Esophagus squamous epithelium (tissue), 5 donors: ENCODE measurements around the gene ZNF599. TPM values are rescaled to one million over a fixed set of nuclear protein-coding genes. Genes with fewer than 3 reads are reported as not detected.

Experiments
- DNase-seq: peaks from one replicate; lab custom pipeline; 2025; lab: John Stamatoyannopoulos, UW
- H3K27ac ChIP-seq, 4 donors: fragments of 200-600 bp; sonication (generic); one replicate each; pipeline ENCODE4 v1.5.1; 2016 to 2019; ENCODE audit warnings: mild to moderate bottlenecking in 1 of 4
- H3K27me3 ChIP-seq, 4 donors: fragments of 200-600 bp; sonication (generic); 1 replicate in 3 of 4; 2 replicates in 1 of 4; pipeline versions ENCODE4 v1.5.1 to v1.6.0; 2017 to 2021; ENCODE audit warnings: antibody characterized with exemption in 1 of 4
- H3K36me3 ChIP-seq, 3 donors: fragments of 200-600 bp; sonication (generic); one replicate each; pipeline ENCODE4 v1.5.1; 2016 to 2019
- H3K4me1 ChIP-seq, 3 donors: fragments of 200-600 bp; sonication (generic); one replicate each; pipeline ENCODE4 v1.5.1; 2017 to 2019
- H3K4me3 ChIP-seq, 4 donors: fragments of 200-600 bp; sonication (generic); 1 replicate in 3 of 4; 2 replicates in 1 of 4; pipeline ENCODE4 v1.5.1; 2016 to 2019; ENCODE audit warnings: mild to moderate bottlenecking in 2 of 4, moderate library complexity in 1 of 4
- H3K9me3 ChIP-seq, 3 donors: fragments of 200-600 bp; sonication (generic); one replicate each; pipeline ENCODE4 v1.5.1; 2016 to 2019
- CTCF ChIP-seq, 6 experiments: fragments of 450-650 bp in 4 of 6; fragments of 200-600 bp in 2 of 6; sonication (generic) in 2 of 6; IDR thresholded peaks; one replicate each; pipeline ENCODE4 v1.5.1; 2016 to 2019; ENCODE audit warnings: antibody characterized with exemption in 6 of 6, mild to moderate bottlenecking in 4 of 6, moderate library complexity in 4 of 6
- POLR2A ChIP-seq, 4 donors: fragments of 450-650 bp; IDR thresholded peaks; one replicate each; pipeline ENCODE4 v1.6.1; 2017; ENCODE audit warnings: antibody characterized with exemption in 4 of 4, mild to moderate bottlenecking in 4 of 4, moderate library complexity in 3 of 4
- WGBS, 2 donors: methylation state at CpG; one replicate each; pipeline ENCODE4 v1.1.5; 2018; 5-methylcytosine and 5-hydroxymethylcytosine counted together
- intact Hi-C: fragments of 100-400 bp; cut with DNase I; formaldehyde crosslinking; loops from one replicate; pipeline ENCODE4 v1.15.0; 2022
- total RNA-seq, 4 donors: library from RNA; depleted of rRNA; stranded (reverse); fragments of >200 nt; gene quantifications; one replicate each; pipeline ENCODE4 v1.1.0, GENCODE V29; 2016
- donor health status: DM: yes; HTN: yes; CAD: no.

ZNF599 gene
- total RNA-seq, 4 donors from 2014 or later: 1.9 to 6.1 (median 2.6) TPM

GRCh38 chr19:34715357-34715756, 57.7 kb downstream of the ZNF599 start:
- Histone ChIP-seq H3K4me3 (no peak overlapping the region), H3K9me3 (peaks cover 0 to 7% (median 0%) of the 10 kb centered on the region in 3 donors), H3K36me3 (no peaks in the 10 kb centered on the region), H3K27me3 (peaks cover 0 to 4% (median 0%) of the 10 kb centered on the region in 4 donors), H3K27ac (no peak overlapping the region), H3K4me1 (no peaks in the 10 kb centered on the region)
- DNase-seq: no peak
- intact Hi-C loops: no loop called here
- TF ChIP-seq CTCF (IDR thresholded peaks at IDR 0.05) (no peak), POLR2A (IDR thresholded peaks at IDR 0.05) (no peak)

- DNase-seq: no peak
- Histone ChIP-seq H3K36me3 (no peaks in the 10 kb centered on the region), H3K27me3 (peaks cover 0 to 4% (median 0%) of the 10 kb centered on the region in 4 donors), H3K27ac (no peak overlapping the region), H3K9me3 (peaks cover 0 to 7% (median 0%) of the 10 kb centered on the region in 3 donors), H3K4me1 (no peaks in the 10 kb centered on the region), H3K4me3 (no peak overlapping the region)
- intact Hi-C loops: loop anchor here (5.0 kb wide), 2 partner anchors 71 to 216 kb away; no protein-coding TSS in a partner anchor
- 65 to 72% methylated on average over 2 of the region's 2 CpGs for WGBS, 2 donors
- TF ChIP-seq CTCF (IDR thresholded peaks at IDR 0.05) (no peak), POLR2A (IDR thresholded peaks at IDR 0.05) (no peak)
Observed at GRCh38 chr19:34713262-34713637, 59.8 kb downstream of the ZNF599 start.

GRCh38 chr19:34712395-34713261, 60.4 kb downstream of the ZNF599 start:
- 28 to 34% methylated on average over 11 of the region's 11 CpGs for WGBS, 2 donors
- H3K4me3 ChIP-seq: no peak overlapping the region
- TF ChIP-seq POLR2A (IDR thresholded peaks at IDR 0.05) (no peak), CTCF (IDR thresholded peaks at IDR 0.05) (peak; percentile 70 to 89 (median 82))
- peaks cover 0 to 4% (median 0%) of the 10 kb centered on the region in 4 donors for H3K27me3 ChIP-seq
- H3K9me3 ChIP-seq: peaks cover 0 to 7% (median 0%) of the 10 kb centered on the region in 3 donors
- no peak for DNase-seq
- intact Hi-C loops: loop anchor here (5.0 kb wide), 2 partner anchors 70 to 215 kb away; no protein-coding TSS in a partner anchor
- H3K27ac ChIP-seq: no peak overlapping the region
- no peaks in the 10 kb centered on the region for H3K36me3 ChIP-seq
- no peaks in the 10 kb centered on the region for H3K4me1 ChIP-seq

GRCh38 chr19:34711890-34712289, 61.1 kb downstream of the ZNF599 start:
- peaks cover 0 to 4% (median 0%) of the 10 kb centered on the region in 4 donors for H3K27me3 ChIP-seq
- intact Hi-C loops: loop anchor here (5.0 kb wide), 2 partner anchors 70 to 215 kb away; no protein-coding TSS in a partner anchor
- H3K36me3 ChIP-seq: no peaks in the 10 kb centered on the region
- no peak overlapping the region for H3K27ac ChIP-seq
- H3K4me1 ChIP-seq: no peaks in the 10 kb centered on the region
- H3K9me3 ChIP-seq: peaks cover 0 to 12% (median 0%) of the 10 kb centered on the region in 3 donors
- 53 to 64% methylated on average over 6 of the region's 6 CpGs for whole genome bisulfite sequencing, 2 donors
- H3K4me3 ChIP-seq: no peak overlapping the region
- no peak for DNase-seq
- TF ChIP-seq POLR2A (IDR thresholded peaks at IDR 0.05): no peak
- no peak for TF ChIP-seq CTCF (IDR thresholded peaks at IDR 0.05)

Other genes with a start within 250 kb of the ZNF599 start
- under 1 TPM in 2 of 4 donors, not detected in 2; 0.48 to 0.57 TPM for gene SCGB2B2, start 96.1 kb downstream of the ZNF599 start, total RNA-seq
- gene ZNF302, start 95.5 kb downstream of the ZNF599 start, total RNA-seq: 10 to 100 TPM in 1 of 4 donors, 1 to 10 TPM in 3; 6.0 to 23.5 (median 6.2) TPM
- gene ZNF181, start 39.0 kb downstream of the ZNF599 start, total RNA-seq: 10 to 100 TPM in 2 of 4 donors, 1 to 10 TPM in 2; 3.0 to 27.4 (median 13.3) TPM
- 10 to 100 TPM in 1 of 4 donors, 1 to 10 TPM in 1, under 1 TPM in 2; 0.26 to 30.2 (median 1.3) TPM for gene ZNF30, start 153.7 kb upstream of the ZNF599 start, total RNA-seq
- 1 to 10 TPM; 1.0 to 4.6 (median 2.7) TPM for gene ZNF792, start 191.0 kb upstream of the ZNF599 start, total RNA-seq
- 10 to 100 TPM in 2 of 4 donors, 1 to 10 TPM in 2; 4.6 to 23.3 (median 8.8) TPM for gene GRAMD1A, start 227.1 kb upstream of the ZNF599 start, total RNA-seq